ENCODE data around the gene PAOX.

Gene PAOX

DNA sequence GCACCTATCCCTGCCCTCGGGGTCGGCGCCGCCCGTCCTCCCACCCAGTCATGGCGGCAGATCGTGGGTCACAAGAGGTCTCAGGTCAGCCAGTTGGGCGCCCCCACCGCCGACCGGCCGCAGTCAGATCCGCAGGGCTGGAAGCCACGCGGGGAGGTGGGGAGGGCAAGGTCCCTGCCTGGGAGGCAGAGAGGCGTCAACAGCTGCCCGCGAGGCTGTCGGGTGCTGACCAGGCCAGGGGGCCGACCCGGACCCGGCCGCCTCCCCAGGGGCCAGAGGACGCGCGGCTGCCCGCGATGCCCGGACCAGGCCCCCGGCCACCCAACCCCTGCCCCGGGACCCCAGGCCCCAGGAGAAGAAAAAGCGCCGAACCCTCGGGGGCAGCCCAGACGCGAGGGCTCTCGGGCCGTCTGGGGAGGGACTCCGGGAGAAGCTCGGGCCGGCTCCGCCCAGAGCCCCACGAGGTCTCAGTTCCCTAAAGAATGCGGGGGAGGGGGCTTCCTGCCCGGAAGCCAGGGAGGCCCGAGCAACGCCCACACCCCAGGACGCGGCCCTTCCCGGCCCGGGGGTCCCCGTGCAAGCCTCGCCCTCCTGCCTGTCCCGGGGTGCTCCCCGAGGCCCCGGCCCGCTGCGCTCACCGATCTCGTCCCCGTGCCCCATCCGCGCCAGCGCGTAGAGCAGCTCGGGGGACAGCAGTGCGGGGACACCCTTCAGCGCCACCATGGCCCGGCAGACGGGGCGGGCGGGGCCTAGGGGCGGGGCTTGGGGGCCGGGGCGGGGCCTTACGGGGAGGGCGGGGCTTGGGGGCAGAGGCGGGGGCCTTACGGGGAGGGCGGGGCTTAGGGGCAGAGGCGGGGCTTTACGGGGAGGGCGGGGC, 21.5 kb upstream of the PAOX start, which contains the start of gene FUOM:
TSS of gene FUOM (minus strand) at position 735 of the 877 bp plus-strand sequence. CDS start at position 723, 12 bp downstream.
- 0 out of 2 replicates have a peak, but pooled peaks cover 5% of the 10 kb centered on the region for H4K20me1 ChIP-seq (ENCODE audit: insufficient read depth, low read length)
- no peaks in the 10 kb centered on the region for H3K9me3 ChIP-seq (ENCODE audit: insufficient read depth, low read length, severe bottlenecking)
- TF ChIP-seq, protein P1, sequence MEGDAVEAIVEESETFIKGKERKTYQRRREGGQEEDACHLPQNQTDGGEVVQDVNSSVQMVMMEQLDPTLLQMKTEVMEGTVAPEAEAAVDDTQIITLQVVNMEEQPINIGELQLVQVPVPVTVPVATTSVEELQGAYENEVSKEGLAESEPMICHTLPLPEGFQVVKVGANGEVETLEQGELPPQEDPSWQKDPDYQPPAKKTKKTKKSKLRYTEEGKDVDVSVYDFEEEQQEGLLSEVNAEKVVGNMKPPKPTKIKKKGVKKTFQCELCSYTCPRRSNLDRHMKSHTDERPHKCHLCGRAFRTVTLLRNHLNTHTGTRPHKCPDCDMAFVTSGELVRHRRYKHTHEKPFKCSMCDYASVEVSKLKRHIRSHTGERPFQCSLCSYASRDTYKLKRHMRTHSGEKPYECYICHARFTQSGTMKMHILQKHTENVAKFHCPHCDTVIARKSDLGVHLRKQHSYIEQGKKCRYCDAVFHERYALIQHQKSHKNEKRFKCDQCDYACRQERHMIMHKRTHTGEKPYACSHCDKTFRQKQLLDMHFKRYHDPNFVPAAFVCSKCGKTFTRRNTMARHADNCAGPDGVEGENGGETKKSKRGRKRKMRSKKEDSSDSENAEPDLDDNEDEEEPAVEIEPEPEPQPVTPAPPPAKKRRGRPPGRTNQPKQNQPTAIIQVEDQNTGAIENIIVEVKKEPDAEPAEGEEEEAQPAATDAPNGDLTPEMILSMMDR (IDR thresholded peaks at IDR 0.05; ENCODE audit: borderline replicate concordance, extremely low read depth, low read length, poor library complexity, severe bottlenecking) = no peak
- no peak for TF ChIP-seq EZH2 (IDR thresholded peaks at IDR 0.05; ENCODE audit: borderline replicate concordance, low read depth, low read length, severe bottlenecking)
- ATAC-seq (ENCODE audit: insufficient read depth, low read depth) (peak; percentile 78), DNase-seq (peak; percentile 74)
- H3K79me2 ChIP-seq (ENCODE audit: insufficient read depth, low read length) = no peaks in the 10 kb centered on the region
- peaks cover 11% of the 10 kb centered on the region for H3K4me1 ChIP-seq (ENCODE audit: insufficient read depth, low read length)
- no peaks in the 10 kb centered on the region for H3K27me3 ChIP-seq (ENCODE audit: insufficient read depth, low read length, poor library complexity)
- peaks cover 7% of the 10 kb centered on the region for H3K36me3 ChIP-seq (ENCODE audit: insufficient read depth, low read length)
- H2AFZ ChIP-seq (ENCODE audit: low read depth, low read length) = peak within 1 kb of the TSS; percentile 75
- peak within 1 kb of the TSS; percentile 36; the same call in 1 of the 2 replicates for H3K27ac ChIP-seq (ENCODE audit: low read length)
- H3K4me2 ChIP-seq (ENCODE audit: insufficient read depth, low read length) = peak within 1 kb of the TSS; percentile 79
- H3K9ac ChIP-seq (ENCODE audit: low read depth, low read length) = peak within 1 kb of the TSS; percentile 60
- H3K4me3 ChIP-seq (ENCODE audit: low read depth in 1 of 2, low read length in 2 of 2) = peak within 1 kb of the TSS; percentile 27 to 66; a peak in 3 of 4 replicates

DNA sequence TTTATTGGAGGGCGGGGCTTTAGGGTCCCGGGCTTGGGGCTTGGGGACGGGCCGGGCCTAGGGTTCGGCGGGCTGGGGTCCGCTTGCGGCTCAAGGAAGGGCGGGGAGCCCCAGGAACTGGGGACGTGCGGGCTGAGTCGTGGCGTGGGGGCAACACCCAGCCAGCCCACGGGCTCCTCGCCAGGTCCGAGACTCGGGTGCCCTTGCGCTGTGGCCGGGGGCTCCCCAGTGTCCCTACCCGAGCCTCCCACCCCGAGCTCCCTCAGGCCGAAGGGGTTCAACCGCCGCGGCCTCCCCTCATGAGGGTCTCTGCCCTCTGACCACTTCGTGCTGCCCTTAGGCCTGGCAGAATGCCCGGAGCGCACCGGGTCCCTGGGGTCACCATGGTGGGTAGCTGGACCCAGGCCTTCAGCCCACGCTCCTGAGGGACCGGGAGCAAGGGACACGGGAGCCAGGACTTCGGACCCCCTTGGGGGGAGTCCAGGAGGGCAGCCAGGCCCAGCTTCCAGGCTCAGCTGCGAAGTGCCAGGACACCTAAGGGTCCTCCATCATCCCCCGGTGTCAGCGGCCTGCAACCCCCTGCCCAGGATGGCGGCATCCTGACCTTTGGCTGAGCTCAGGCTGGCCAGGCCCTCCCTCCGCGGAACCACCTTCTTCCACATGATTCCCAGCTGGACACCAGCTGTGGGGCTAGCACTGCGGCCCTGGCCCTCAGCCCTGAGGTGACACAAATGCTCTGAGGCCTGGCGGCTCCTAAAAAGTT, 20.7 kb upstream of the PAOX start:
- peaks cover 11% of the 10 kb centered on the region for H3K4me1 ChIP-seq (ENCODE audit: insufficient read depth, low read length)
- H3K79me2 ChIP-seq (ENCODE audit: insufficient read depth, low read length) = no peaks in the 10 kb centered on the region
- 0 out of 2 replicates have a peak, but pooled peaks cover 5% of the 10 kb centered on the region for H4K20me1 ChIP-seq (ENCODE audit: insufficient read depth, low read length)
- H2AFZ ChIP-seq (ENCODE audit: low read depth, low read length) = no peak overlapping the region
- H3K4me2 ChIP-seq (ENCODE audit: insufficient read depth, low read length) = no peak overlapping the region
- 0 out of 3 replicates have a peak, but pooled peaks have one; percentile 1 for ATAC-seq (ENCODE audit: insufficient read depth, low read depth)
- no peak overlapping the region for H3K9ac ChIP-seq (ENCODE audit: low read depth, low read length)
- TF ChIP-seq, protein P1 (IDR thresholded peaks at IDR 0.05; ENCODE audit: borderline replicate concordance, extremely low read depth, low read length, poor library complexity, severe bottlenecking) = no peak
- TF ChIP-seq EZH2 (IDR thresholded peaks at IDR 0.05; ENCODE audit: borderline replicate concordance, low read depth, low read length, severe bottlenecking) = no peak
- DNase-seq = no peak
- H3K36me3 ChIP-seq (ENCODE audit: insufficient read depth, low read length) = peaks cover 14% of the 10 kb centered on the region
- H3K9me3 ChIP-seq (ENCODE audit: insufficient read depth, low read length, severe bottlenecking) = no peaks in the 10 kb centered on the region
- H3K27me3 ChIP-seq (ENCODE audit: insufficient read depth, low read length, poor library complexity) = no peaks in the 10 kb centered on the region
- no peak overlapping the region; a peak in 1 of 4 replicates for H3K4me3 ChIP-seq (ENCODE audit: low read depth in 1 of 2, low read length in 2 of 2)
- no peak overlapping the region for H3K27ac ChIP-seq (ENCODE audit: low read length)

DNA sequence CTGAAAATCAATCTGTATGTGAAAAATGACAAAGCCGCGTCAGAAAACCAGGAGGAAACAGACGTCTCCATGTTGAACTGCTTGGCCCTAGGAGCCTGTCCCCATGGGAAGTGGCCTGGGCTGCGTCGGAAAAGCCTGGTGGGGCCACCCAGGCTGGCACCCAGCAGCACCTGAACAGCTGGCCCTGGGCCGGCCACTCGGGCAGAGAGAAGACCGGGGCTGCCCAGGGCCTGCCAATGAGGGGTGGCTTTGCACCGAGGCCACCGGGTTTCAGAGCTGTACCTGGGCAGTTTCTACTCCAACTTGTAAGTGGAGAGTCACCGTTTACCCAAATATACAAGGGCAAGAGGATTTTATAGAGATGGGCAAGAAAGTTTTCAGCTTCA, 20.1 kb upstream of the PAOX start:
- Histone ChIP-seq H3K79me2 (ENCODE audit: insufficient read depth, low read length) (no peaks in the 10 kb centered on the region), H3K4me1 (ENCODE audit: insufficient read depth, low read length) (peaks cover 11% of the 10 kb centered on the region), H3K4me2 (ENCODE audit: insufficient read depth, low read length) (no peak overlapping the region), H2AFZ (ENCODE audit: low read depth, low read length) (no peak overlapping the region), H3K9me3 (ENCODE audit: insufficient read depth, low read length, severe bottlenecking) (no peaks in the 10 kb centered on the region), H3K36me3 (ENCODE audit: insufficient read depth, low read length) (peaks cover 18% of the 10 kb centered on the region), H4K20me1 (ENCODE audit: insufficient read depth, low read length) (0 out of 2 replicates have a peak, but pooled peaks cover 5% of the 10 kb centered on the region), H3K27ac (ENCODE audit: low read length) (no peak overlapping the region), H3K4me3 (ENCODE audit: low read depth in 1 of 2, low read length in 2 of 2) (no peak overlapping the region), H3K9ac (ENCODE audit: low read depth, low read length) (no peak overlapping the region), H3K27me3 (ENCODE audit: insufficient read depth, low read length, poor library complexity) (no peaks in the 10 kb centered on the region)
- no peak for DNase-seq
- TF ChIP-seq EZH2 (IDR thresholded peaks at IDR 0.05; ENCODE audit: borderline replicate concordance, low read depth, low read length, severe bottlenecking) = no peak
- TF ChIP-seq, protein P1 (IDR thresholded peaks at IDR 0.05; ENCODE audit: borderline replicate concordance, extremely low read depth, low read length, poor library complexity, severe bottlenecking) = no peak
- no peak for ATAC-seq (ENCODE audit: insufficient read depth, low read depth)

Data from DND-41 (cell line).